HG03103 (cell line): ENCODE data around the gene CAMTA1.

Experiments
- ATAC-seq: cut with Tn5 transposase; IDR thresholded peaks from one replicate; pipeline ENCODE4 v1.9.1; 2021; ENCODE audit warnings: low read depth; ENCODE audit not compliant: unreplicated experiment

The CAMTA1 gene

DNA sequence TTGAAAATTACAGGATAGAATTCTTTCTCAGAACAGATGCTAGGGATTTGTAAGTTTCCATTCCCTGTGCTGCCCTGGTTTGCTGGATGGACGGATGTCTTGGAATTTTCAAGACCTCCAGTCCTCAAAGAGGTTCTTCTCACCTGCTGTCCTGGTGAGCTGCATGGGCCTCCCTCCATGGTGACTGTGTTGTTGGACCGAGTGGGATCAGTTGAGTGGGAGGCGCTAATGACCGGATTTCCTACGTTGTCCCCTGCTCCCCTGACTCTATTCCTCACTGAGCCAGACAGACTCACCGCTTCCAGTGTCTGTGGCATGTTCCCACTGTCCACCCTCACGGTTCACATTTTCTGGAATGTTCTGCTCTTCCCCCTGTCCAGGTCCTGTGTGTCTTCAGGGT lies 229.8 kb downstream of the CAMTA1 start:
- no peak for ATAC-seq

DNA sequence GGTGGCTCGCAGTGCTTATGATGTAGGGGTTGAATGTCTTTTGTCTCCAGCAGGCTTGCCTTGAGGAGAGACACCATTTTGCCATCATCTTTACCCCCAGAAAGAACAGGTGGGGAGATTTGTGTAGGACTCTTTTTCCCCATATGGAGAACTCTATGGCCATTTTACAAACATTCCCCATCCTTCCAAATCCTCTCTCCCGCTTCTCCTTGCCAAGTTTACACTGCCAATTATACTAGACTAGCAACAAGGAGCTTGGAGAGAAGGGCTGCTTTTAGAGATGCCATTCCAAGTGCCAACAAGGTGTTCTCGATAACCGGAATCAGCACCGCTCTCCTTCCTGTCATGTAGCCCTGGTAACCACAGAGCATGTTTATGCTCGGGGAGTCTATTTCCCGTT lies 233.1 kb downstream of the CAMTA1 start:
- ATAC-seq: no peak

DNA sequence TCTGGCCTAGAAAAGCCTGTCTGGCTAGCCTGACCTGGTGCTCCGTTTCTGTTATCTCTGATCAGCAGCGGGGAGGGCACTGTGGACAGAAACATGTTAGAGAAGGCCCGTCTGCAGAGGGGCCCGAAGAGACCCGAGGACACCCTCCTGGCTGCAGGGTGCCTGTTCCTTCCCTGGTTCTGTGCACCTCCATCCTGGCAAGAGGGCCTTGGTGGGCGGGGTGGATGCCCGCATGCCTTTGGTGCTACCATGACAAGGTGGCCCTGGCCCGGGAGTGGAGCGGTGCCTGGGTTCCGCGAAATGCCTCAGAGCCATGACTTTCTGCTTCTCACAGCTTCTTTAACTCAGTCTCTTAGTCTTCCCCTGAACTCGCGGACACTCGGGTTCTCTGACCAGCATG lies 233.6 kb downstream of the CAMTA1 start:
- no peak for ATAC-seq

DNA sequence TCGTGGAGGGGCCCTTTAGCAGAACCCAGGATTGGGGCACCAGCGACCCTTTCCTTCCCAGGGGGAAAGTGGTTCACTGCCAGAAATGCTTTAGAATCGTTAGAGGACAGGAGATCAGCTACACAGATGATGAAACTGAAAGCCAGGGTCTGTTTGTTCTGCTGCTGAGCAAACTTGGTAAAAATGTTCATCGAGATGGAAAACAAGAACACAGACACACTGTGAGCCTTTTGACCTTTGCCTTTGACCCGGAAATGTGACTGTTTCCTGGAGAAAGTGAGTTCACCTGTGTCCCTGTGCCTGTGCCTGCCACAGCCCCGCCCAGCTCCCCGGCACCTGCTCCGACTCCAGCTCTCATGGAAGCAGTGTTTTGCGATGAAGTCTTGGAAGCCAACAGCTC lies 234.3 kb downstream of the CAMTA1 start:
- no peak for ATAC-seq

DNA sequence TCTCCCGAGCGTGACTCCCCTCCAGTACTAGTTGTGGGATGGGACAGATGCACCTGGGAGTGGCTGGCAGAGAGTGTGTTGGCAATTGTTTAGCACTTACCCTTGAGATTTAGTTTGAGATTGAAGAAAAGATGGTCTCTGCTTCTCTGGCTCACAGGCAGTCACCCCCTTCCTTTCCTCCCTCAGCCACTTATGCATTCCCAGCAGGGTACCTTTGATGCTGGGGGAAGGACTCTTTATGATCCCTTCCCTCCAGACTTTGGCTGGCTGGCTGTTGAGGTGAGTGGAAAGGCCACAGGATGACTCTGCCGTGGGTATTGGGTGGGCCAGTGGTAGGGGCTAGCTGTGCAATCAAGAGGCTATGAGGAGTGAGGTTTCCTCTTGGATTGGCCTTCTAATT lies 236.8 kb downstream of the CAMTA1 start:
- no peak for ATAC-seq

DNA sequence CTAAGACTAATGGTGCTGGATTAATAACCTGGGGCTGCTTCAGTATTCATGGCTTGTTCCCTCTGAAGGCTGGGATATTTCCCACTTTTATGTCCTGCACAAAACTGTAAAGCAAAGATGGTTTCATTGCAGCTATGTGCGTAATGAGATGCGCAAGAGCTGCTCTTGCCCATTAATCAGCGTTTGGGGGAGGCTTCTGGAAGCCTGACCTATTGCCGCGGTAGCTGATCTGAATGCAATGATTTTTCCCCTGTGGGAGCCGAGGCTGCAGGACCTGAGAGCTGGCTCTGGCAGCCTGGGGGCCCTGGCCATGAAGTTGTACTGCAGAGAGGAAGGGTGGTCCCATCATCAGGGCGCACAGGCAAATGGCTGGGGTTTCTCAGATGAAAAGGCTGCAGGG lies 239.8 kb downstream of the CAMTA1 start:
- no peak for ATAC-seq

DNA sequence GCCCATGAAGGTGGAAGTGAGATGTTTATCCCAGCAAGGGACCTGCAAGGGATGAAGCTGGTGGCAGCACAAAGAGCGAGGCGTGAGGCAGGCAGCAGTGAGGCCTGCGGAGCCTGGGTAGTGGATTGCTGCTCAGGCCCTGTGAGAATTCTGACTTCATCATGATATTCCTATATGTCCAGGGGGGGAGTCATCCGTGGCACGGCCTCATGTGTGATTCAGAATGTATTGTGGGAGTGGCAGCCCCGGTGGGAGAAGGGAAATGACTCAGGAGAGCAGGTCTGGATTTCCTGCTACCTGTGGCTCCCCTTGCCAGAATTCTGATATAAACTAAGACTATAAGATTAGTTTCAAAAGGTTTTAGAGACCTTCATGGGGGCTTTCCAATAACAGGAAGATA lies 240.9 kb downstream of the CAMTA1 start:
- ATAC-seq: no peak

DNA sequence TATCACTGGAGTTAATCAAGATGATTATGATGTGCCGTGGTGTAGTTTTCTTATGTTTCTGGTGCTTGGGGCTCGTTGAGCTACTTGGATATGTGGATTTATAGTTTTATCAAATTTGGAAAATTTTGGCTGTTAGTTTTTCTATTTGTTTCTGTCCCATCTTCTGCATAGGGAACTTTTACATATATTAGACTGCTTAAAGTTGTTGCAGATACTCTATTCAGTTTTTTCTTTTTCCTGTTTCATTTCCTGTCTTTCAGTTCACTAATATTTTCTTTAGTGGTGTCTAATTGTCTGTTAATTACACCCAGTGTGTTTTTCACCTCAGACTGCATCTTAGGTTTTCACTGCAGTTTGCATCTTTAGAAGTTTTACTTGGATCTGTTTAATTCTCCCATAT lies 247.7 kb downstream of the CAMTA1 start:
- no peak for ATAC-seq

DNA sequence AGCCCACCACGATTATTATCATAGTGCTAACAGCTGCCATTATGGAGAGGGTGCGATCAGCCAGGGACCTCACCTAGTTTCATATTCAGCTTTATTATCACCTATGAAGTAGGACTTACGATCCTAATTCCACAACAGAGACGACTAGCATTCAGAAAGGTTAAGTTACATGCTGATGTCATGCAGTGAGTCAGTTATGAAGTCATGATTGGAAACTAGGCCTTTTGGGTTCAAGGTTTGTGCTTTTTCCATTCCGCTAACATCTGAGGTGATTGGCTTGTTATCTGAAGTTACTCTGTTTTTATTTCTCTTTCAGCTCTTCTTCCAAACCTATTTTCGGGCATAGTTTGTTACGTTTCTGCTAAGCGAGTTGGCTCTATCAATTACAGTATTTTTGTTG lies 251.1 kb downstream of the CAMTA1 start:
- no peak for ATAC-seq

DNA sequence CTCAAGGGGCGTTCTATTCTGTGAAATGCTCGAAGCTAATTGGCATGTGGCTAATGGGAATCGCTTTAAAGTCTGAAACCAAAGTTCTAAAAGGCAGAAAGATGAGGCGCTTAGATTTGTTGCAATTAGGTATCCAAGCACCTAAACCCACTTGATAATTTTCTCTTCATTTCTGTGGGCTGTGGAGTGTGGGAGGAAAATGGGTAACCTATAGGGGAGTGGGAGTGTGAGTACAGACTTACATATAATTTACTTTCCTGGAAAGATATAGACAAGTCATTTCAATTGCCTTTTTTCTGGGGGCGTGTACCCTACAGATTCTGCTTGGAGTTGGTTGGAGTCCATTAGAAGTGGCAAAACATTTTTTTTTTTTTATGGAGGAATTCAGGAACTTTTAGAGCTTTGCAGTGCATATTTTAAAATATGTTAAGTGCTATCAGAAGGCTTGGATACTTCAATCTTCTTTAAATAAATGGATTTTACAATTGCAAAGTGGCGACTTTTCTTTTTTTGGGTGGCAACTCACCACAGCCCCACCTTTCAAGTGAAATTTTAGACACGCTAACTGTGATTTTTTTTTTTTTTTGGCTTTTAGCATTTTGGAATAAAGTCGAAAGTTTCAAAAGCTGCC lies 254.5 kb downstream of the CAMTA1 start:
- no peak for ATAC-seq

DNA sequence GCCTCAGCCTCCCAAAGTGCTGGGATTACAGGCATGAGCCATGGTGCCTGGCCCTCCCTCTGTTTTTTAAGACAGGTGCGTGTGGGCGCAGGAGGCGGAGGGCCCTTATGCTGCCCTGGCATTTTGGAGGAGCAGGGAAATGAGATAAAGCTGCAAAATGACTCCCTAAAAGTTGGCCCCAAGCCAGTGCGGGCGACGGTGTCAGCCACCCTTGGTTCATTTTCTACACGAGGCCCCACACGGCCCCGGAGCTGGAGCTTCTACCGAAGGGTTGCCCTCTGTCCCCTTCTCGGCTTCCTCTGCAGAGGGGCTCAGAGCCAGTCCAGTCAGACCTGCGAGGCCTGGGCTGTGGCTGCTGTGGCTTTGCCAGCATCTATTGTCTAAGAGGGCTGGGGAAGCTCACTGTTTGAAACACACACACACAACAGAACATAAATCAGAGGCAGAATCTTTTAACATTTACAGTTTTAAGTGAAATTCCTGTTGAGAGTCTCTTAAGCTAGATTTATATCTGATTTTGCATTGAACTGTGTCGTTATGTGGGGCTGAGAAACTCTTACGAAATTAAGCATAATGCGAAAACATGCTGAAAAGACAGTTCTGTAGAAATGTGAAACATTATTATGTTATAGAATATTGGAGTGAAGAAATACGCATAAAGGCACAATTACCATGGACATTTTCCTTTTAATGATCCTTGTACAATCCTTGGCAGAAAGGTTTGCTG lies 255.9 kb downstream of the CAMTA1 start:
- no peak for ATAC-seq

DNA sequence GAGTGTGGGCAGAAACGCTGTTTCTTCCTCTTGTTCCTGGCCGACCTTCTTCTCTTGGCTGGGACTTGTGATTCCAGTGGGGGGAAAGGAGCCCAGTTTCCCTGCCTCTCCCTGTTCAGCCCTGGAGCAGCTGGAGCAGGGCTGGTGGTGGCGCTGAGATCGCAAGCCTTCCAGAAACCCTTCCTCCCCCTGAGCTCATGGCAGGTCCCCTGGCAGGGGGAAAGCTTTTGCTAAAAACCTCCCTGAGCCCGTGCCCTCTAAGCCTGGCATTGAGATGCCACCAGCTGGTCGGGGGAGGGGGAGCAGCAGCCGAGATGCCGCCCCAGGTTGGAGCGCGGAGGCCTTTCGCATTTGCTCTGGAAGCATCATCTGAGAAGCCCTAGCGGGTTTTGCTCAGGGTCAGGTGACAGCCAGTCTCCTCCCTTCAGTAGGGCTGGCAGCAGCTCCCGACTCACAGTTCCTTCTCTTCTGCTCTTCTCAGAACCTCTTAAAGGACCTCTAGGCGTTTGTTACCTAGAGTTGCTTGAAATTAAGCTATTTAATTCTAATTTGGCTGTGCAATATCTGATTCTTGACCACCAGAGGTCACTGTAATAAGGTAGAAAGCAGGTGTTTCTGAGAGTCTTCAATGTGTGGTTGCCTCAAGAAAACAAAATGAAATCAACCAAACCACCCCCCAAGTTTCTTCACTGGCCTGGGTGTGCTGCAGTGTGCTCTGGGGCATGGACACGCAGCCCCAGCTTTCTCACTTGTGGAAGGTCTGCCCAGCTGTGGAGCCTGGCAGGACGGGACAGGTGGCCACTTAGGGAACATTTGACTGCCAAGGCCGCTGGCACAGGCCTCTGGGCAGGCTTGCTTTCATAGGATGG lies 257.3 kb downstream of the CAMTA1 start:
- ATAC-seq: no peak

DNA sequence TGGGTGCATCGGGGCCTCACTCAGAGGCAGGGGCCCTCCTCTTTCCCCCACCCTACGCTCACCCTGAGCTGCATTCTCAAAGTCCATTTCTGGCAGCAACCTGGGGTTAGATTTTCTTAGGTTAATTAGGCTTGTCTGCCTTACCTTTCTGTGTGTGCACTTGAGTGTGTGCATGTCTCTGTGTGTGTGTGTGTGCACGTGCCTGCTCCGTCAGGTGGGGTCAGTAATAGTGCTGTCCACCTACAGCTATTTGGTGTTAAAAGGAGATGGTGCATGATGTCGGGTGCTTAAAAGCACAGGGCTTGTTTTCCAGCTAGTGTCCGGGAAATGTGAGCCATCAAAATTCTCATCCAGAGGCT lies 257.9 kb downstream of the CAMTA1 start:
- ATAC-seq: no peak

DNA sequence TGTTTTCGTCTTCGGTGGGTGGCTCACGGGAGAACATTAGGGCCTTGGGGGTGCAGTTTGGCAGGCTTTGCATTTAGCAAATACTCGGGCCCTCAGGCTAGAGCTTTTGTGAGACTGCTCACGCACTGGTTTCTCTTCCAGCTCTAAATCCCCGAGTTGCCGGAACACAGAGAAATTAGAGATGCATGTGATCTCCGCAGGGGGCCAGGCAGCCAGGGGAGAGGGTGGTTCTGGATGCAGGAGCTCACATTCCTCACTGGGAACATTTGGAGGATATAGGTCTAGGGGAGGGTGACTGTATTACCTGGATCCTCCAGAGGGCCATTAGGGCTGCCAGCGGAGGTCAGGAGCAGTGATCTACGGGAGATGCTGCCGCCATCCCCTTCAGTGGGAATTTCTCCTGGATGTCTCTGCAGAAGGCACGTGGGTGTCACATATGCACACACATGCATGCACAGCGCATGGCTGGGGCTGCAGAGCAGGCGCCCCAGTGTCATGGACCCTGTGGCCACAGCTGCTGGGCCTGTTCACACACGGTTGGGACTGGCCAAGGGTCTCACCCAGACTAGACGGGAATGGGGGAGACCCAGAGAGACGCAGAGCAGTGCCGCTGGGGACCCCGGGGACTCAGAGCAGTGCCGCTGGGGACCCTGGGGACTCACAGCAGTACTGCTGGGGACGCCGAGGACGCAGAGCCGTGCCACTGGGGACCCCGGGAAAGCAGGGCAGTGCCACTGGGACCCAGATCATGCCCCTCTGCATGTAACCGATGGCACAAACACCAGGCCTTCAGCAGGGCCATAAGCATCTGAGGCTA lies 258.7 kb downstream of the CAMTA1 start:
- ATAC-seq: no peak

DNA sequence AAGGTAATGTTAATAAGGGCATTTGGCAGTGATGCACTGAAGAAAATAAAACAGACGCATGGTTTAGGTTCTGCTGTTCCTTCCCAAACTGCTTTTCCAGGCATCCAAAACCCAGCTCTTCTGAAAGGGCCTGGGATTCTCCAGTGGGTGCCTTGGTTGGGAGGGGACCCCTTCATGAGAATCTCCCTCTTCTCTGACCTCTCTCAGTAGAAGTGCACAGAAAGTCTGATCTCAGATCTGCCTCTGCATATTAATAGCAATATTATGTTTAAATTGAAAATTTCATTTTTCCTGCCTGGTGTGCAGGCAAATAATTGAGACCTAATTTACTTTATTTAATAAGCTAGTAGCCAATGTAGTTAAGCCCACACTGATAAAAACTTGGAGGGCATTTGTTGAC lies 260.6 kb downstream of the CAMTA1 start:
- no peak for ATAC-seq

DNA sequence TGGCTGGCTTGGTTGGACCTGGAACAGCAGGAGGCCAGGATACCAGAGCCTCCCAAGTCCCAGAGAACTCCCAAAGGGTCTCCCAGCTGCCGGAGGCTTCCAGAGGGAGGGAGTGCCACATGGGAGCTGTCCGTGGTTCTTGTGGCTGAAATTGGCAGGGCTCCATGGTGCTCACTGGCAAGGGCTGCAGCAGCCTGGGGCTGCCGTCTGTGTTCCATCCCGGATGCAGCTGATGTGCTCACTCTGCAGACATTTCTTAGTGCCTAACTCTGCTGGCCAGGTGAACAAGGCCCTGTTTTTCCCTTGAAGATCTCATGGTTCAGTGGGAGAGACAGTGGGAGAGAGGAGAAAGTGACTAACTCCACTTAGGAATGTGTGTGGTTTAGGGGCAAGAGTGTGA lies 261.1 kb downstream of the CAMTA1 start:
- ATAC-seq: no peak

DNA sequence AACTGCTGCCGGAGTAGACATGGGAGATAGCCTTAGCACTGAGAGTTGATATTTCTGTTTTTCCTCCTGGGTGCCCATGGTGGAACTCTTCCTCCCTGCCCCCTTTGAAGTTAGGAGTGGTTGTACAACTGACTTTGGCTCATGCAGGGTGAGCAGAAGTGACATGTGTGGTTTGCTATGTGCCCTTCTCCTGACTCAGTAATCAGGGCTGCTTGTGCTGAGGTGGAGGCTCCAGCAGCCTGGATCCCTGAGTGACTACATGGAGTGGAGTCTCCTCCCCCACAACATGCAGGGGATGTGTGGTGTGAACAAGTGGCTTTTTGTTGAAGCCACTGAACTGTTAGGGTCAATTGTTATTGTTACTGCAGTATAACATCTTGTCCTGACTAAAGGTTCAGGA lies 261.6 kb downstream of the CAMTA1 start:
- ATAC-seq: no peak

DNA sequence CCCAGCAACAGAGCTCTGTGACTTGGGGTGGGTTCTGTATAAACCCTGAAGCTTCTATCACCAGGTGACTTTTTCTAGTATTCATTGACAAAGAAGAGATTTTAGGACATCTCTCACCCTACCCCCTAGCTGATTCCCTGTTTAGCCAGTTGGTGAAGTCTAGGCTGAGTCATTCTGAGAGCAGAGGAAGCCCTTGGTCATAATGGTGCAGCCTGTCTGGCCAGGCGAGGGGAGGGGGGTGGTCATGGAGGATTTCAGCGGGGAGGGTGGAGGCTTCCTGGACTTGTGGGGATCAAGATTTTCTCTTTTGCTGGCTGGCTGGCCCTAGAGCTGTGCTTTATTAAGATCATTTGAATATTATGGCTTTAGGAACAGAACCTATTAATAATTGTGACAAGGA lies 262.6 kb downstream of the CAMTA1 start:
- ATAC-seq: no peak

DNA sequence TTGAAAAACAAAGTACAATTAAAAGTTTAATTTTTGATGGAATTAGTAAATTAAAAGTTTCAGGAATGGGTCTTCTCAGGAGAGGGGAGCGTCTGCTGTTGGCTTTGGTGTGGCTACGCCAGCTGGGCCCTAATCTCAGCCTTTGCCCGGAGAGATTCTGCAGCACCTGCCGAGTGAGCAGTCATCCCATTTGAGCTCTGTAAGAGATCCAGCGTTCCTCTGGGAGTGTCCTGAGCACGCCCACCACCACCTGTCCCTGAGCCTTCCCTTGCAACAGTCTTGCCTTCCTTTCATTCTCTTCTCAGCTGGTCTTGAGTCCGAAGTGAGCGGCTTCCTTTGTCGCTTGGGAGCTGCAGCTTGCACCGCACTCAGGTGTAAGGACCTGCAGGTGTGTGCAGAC lies 263.1 kb downstream of the CAMTA1 start:
- ATAC-seq: no peak

DNA sequence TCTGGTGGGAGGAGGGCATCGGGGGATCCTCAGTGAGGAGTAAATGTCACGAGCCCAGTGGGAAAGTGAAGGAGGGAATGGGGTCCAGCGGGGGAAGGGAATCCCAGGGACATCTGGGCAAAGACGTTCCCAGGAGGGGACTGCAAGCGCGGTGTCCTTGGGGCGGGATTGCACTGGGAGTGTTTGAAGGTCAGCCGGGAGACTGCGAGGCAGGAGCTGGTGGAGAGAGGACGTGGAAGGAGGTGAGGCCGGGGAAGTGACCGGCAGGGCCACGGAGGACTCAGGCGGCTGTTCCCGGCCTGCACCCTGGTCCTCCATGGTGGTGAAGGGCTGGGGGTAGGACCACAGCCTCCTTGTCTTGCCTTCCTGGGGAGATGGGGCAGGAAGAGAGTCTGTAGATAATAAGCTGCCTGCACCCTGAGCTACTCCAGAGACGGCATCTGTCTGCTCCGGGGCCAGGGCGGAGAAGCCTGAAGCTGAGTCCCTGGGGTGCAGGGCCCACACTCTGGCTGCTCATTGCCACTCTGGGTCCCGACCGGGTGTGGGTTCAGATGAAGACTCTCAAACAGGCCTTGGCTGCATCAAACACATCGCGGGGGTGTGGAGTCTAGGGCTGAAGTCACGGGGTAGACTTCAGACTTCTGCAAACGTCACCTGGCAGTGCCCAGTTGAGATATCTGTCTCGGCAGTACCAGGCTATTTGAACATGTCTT lies 264.8 kb downstream of the CAMTA1 start:
- ATAC-seq: no peak
